ENCODE data around the gene CFAP298.

CFAP298 gene

GRCh38 chr21:32559006-32559610 lies 53.1 kb downstream of the CFAP298 start:
- no peaks in the 10 kb centered on the region for H3K4me1 ChIP-seq (ENCODE audit: control insufficient read depth, insufficient read depth, low read length)
- H3K36me3 ChIP-seq (ENCODE audit: control insufficient read depth in 2 of 2, insufficient read depth in 1 of 2, low read length in 2 of 2) = no peaks in the 10 kb centered on the region
- H3K9me3 ChIP-seq (ENCODE audit: control insufficient read depth, insufficient read depth, low read depth, low read length) = no peaks in the 10 kb centered on the region
- no peak overlapping the region for H3K27ac ChIP-seq (ENCODE audit: extremely low read depth, low read depth, low read length)
- H3K4me3 ChIP-seq (ENCODE audit: low read depth, low read length) = no peak overlapping the region
- ChIA-PET CTCF (no interaction called here), POLR2A (no interaction called here)
- TF ChIP-seq ZNF157 (tag by site-specific recombination; IDR thresholded peaks at IDR 0.05) (no peak), ZNF211 (tag by site-specific recombination; IDR thresholded peaks at IDR 0.05; ENCODE audit: low read depth) (no peak), YY1 (tag by site-specific recombination; IDR thresholded peaks at IDR 0.05) (no peak), ZNF692 (tag by site-specific recombination; IDR thresholded peaks at IDR 0.05) (no peak), ZBTB48 (tag by site-specific recombination; IDR thresholded peaks at IDR 0.05) (no peak)

DNA sequence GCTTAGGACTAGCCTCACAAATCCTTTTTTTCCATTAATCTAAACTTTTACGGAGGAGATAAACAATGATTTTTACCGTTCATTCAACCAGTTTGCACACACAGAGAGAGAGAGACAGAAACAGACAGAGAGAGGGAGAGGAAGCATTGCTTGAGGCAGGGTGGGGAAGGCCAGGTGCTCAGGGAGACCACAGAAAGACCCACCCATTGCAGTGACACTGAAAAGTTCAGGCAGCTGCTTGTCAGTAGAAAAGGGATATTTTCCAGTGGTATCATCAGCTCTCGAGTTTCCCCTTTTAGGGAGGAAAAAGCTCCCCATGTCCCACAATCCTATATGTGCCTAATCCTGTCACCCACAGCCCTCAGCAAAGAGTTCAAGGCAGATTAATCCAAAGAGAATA lies 54.1 kb downstream of the CFAP298 start:
- Histone ChIP-seq H3K36me3 (ENCODE audit: control insufficient read depth in 2 of 2, insufficient read depth in 1 of 2, low read length in 2 of 2) (no peaks in the 10 kb centered on the region), H3K4me1 (ENCODE audit: control insufficient read depth, insufficient read depth, low read length) (no peaks in the 10 kb centered on the region), H3K27ac (ENCODE audit: extremely low read depth, low read depth, low read length) (no peak overlapping the region), H3K9me3 (ENCODE audit: control insufficient read depth, insufficient read depth, low read depth, low read length) (no peaks in the 10 kb centered on the region), H3K4me3 (ENCODE audit: low read depth, low read length) (no peak overlapping the region)
- no peak for TF ChIP-seq IKZF3 (tag by site-specific recombination; IDR thresholded peaks at IDR 0.05)
- TF ChIP-seq, protein P1, sequence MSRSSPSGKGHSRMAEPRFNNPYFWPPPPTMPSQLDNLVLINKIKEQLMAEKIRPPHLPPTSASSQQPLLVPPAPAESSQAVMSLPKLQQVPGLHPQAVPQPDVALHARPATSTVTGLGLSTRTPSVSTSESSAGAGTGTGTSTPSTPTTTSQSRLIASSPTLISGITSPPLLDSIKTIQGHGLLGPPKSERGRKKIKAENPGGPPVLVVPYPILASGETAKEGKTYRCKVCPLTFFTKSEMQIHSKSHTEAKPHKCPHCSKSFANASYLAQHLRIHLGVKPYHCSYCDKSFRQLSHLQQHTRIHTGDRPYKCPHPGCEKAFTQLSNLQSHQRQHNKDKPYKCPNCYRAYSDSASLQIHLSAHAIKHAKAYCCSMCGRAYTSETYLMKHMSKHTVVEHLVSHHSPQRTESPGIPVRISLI (tag by site-specific recombination; IDR thresholded peaks at IDR 0.05) = no peak
- TF ChIP-seq ZNF701 (tag by site-specific recombination; IDR thresholded peaks at IDR 0.05) = no peak
- TF ChIP-seq MYNN (tag by site-specific recombination; IDR thresholded peaks at IDR 0.05; ENCODE audit: borderline replicate concordance) = no peak
- TF ChIP-seq ZNF548 (tag by site-specific recombination; IDR thresholded peaks at IDR 0.05) = no peak
- no peak for TF ChIP-seq ZNF624 (tag by site-specific recombination; IDR thresholded peaks at IDR 0.05)
- TF ChIP-seq ZNF366 (tag by site-specific recombination; conservative IDR thresholded peaks at IDR 0.05) = no peak
- TF ChIP-seq ZNF660 (tag by site-specific recombination; IDR thresholded peaks at IDR 0.05) = no peak
- no peak for TF ChIP-seq REPIN1 (tag by site-specific recombination; IDR thresholded peaks at IDR 0.05; ENCODE audit: low read depth)
- no peak for TF ChIP-seq ZNF184 (tag by site-specific recombination; IDR thresholded peaks at IDR 0.05)
- no peak for TF ChIP-seq ZNF596 (tag by site-specific recombination; IDR thresholded peaks at IDR 0.05)
- TF ChIP-seq ZNF114 (tag by site-specific recombination; IDR thresholded peaks at IDR 0.05) = no peak
- TF ChIP-seq ZFP37 (tag by site-specific recombination; IDR thresholded peaks at IDR 0.05) = no peak
- TF ChIP-seq ZNF768 (tag by site-specific recombination; IDR thresholded peaks at IDR 0.05) = no peak
- TF ChIP-seq, protein P2, sequence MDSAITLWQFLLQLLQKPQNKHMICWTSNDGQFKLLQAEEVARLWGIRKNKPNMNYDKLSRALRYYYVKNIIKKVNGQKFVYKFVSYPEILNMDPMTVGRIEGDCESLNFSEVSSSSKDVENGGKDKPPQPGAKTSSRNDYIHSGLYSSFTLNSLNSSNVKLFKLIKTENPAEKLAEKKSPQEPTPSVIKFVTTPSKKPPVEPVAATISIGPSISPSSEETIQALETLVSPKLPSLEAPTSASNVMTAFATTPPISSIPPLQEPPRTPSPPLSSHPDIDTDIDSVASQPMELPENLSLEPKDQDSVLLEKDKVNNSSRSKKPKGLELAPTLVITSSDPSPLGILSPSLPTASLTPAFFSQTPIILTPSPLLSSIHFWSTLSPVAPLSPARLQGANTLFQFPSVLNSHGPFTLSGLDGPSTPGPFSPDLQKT (IDR thresholded peaks at IDR 0.05; ENCODE audit: borderline replicate concordance, low read depth, low read length) = no peak
- no peak for TF ChIP-seq ZNF391 (tag by site-specific recombination; IDR thresholded peaks at IDR 0.05; ENCODE audit: borderline replicate concordance, low read depth)
- no peak for TF ChIP-seq ZNF571 (tag by site-specific recombination; IDR thresholded peaks at IDR 0.05)
- CTCF ChIA-PET = interaction anchor here (0.7 to 1.0 kb wide), 3 partner anchors 12 to 214 kb away, joined by 3 to 4 read pairs (median 4); no protein-coding TSS in a partner anchor
- POLR2A ChIA-PET = no interaction called here
